NCI-H187 (cell line): ENCODE results near the gene BLTP1.

Experiments
- DNase-seq, 2 experiments: peaks; one replicate each; lab custom pipeline; 2025; lab: John Stamatoyannopoulos, UW

The BLTP1 gene

GRCh38 chr4:122167369-122167768 is 15.2 kb downstream of the BLTP1 start:
- no peak for DNase-seq

GRCh38 chr4:122170775-122171174 is 18.6 kb downstream of the BLTP1 start:
- no peak for DNase-seq

- DNase-seq, result no peak
These were observed 19.2 kb downstream of the BLTP1 start for GRCh38 chr4:122171323-122171722.

- DNase-seq, result no peak
These were observed 20.1 kb downstream of the BLTP1 start for GRCh38 chr4:122172266-122172665.

- no peak for DNase-seq
These were observed 26.8 kb downstream of the BLTP1 start for GRCh38 chr4:122178961-122179360.

- DNase-seq, result no peak
These were observed 43.6 kb downstream of the BLTP1 start for GRCh38 chr4:122195718-122196117.
